Measurements from ENCODE around the gene MTFR2.

DNA sequence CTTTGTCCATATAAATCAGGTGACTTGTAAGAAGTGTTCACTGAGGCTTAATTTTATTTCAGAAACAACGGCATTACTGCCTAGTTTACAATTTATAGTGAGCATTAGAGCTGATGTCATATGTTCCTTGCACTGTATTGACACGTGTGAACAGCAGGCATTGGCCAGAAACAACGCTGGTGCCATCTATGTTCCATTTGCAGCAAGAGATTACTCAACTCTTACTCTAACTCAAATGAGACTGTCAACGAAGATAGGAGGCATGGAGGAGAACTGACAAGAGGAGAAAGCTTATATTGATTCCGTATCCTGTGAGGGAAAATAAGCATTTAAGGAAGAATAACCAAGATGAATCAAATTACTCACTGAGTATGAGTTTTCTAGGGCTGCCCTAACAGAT, 48.4 kb downstream of the MTFR2 start:
- TF ChIP-seq, protein P1, sequence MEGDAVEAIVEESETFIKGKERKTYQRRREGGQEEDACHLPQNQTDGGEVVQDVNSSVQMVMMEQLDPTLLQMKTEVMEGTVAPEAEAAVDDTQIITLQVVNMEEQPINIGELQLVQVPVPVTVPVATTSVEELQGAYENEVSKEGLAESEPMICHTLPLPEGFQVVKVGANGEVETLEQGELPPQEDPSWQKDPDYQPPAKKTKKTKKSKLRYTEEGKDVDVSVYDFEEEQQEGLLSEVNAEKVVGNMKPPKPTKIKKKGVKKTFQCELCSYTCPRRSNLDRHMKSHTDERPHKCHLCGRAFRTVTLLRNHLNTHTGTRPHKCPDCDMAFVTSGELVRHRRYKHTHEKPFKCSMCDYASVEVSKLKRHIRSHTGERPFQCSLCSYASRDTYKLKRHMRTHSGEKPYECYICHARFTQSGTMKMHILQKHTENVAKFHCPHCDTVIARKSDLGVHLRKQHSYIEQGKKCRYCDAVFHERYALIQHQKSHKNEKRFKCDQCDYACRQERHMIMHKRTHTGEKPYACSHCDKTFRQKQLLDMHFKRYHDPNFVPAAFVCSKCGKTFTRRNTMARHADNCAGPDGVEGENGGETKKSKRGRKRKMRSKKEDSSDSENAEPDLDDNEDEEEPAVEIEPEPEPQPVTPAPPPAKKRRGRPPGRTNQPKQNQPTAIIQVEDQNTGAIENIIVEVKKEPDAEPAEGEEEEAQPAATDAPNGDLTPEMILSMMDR (IDR thresholded peaks at IDR 0.05), result no peak
- no peak for TF ChIP-seq POLR2A (IDR thresholded peaks at IDR 0.05)

Data from tibial nerve (tissue), 3 donors.